ENCODE results near the gene TWF2.
A peak's percentile ranks its signal among the peaks of the same experiment; 100 is the strongest.

The TWF2 gene

GRCh38 chr3:52204337-52205073, 34.5 kb downstream of the TWF2 start:
- Mint-ChIP-seq H3K36me3 (ENCODE audit: low read depth) (peaks cover 88% of the 10 kb centered on the region), H3K27ac (no peak overlapping the region), H3K4me3 (no peak overlapping the region), H3K27me3 (ENCODE audit: low read depth) (no peaks in the 10 kb centered on the region), H3K4me1 (ENCODE audit: low read depth) (peaks cover 37% of the 10 kb centered on the region), H3K9me3 (no peaks in the 10 kb centered on the region)
- peak; percentile 23 for DNase-seq (ENCODE audit: low spot score)

DNA sequence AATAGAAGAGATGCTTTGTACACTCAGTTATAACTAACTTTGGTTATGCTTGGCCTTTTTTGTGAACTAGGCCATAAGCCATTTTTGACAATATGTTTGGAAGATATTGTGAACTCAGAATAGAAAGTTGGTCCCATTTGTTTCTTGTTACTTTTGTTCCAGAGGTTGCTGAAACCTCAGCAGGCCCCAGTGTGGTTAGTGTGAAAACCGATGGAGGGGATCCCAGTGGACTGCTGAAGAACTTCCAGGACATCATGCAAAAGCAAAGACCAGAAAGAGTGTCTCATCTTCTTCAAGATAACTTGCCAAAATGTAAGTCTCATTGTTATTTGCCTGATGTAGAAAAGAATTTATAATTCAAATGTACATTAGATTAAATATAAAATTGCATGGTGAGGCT, 35.3 kb downstream of the TWF2 start:
- Mint-ChIP-seq H3K4me3 (no peak overlapping the region), H3K4me1 (ENCODE audit: low read depth) (peaks cover 44% of the 10 kb centered on the region), H3K27ac (no peak overlapping the region), H3K36me3 (ENCODE audit: low read depth) (peaks cover 89% of the 10 kb centered on the region), H3K9me3 (no peaks in the 10 kb centered on the region), H3K27me3 (ENCODE audit: low read depth) (no peaks in the 10 kb centered on the region)
- no peak for DNase-seq (ENCODE audit: low spot score)

DNA sequence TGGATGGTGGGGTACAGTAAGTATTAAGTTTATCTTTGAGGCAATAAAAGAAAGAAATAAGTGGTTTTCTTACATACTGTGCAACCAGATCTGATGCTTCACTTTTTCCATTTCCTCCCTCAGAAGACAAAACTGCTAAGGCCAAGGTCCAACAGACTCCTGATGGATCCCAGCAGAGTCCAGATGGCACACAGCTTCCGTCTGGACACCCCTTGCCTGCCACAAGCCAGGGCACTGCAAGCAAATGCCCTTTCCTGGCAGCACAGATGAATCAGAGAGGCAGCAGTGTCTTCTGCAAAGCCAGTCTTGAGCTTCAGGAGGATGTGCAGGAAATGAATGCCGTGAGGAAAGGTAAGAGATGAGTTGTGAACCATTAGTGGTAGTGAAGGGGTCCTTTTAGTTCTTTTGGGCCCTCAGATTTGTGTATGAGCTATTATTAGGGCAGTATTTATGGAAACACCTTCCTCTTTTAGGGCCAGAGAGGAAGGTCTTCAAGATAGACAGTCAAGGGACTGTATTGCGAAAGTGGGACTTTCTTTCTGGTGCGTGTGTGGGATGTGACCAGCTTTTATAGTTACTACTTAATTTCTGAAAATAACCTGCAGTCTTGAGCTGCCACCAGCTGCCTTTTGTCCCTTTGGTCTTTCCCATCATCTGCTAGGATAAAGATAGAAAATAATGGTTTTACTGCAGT, 36.4 kb downstream of the TWF2 start:
- Mint-ChIP-seq H3K9me3 (no peaks in the 10 kb centered on the region), H3K27me3 (ENCODE audit: low read depth) (no peaks in the 10 kb centered on the region), H3K4me1 (ENCODE audit: low read depth) (peaks cover 50% of the 10 kb centered on the region), H3K4me3 (no peak overlapping the region), H3K27ac (peak overlapping the region; percentile 56), H3K36me3 (ENCODE audit: low read depth) (peaks cover 80% of the 10 kb centered on the region)
- no peak for DNase-seq (ENCODE audit: low spot score)

DNA sequence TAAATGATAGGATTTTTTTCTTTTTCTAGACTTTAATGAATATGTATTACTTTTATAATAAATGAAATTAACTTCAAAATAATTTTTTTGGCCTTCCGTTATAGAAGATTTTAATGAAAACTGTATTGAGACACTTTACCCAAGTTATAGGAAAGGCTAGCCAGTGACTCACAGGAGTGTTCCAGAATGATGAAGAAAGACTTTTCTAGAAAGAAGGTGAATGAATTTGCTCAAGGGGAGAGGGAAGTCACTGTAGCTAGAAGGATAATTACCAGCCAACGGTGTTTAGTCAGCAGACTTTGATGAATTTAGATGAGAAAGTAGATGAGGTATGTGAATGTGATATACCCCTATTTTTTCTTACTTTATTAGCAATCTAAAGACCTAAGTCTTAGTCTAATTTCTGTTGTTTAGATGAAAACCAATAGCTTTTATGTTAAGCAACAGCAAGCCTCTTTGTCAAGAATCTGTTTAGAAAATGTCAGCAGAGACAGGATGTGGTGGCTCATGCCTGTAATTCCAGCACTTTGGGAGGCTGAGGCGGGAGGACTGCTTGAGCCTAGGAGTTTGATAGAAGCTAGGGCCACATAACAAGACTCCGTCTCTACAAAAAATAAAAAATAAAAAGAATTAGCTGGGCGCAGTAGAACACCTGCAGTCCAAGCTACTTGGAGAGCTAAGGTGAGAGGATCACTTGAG, 37.8 kb downstream of the TWF2 start:
- H3K27ac Mint-ChIP-seq = peak overlapping the region; percentile 16
- no peak for DNase-seq (ENCODE audit: low spot score)
- no peaks in the 10 kb centered on the region for H3K27me3 Mint-ChIP-seq (ENCODE audit: low read depth)
- peaks cover 68% of the 10 kb centered on the region for H3K36me3 Mint-ChIP-seq (ENCODE audit: low read depth)
- peaks cover 58% of the 10 kb centered on the region for H3K4me1 Mint-ChIP-seq (ENCODE audit: low read depth)
- no peaks in the 10 kb centered on the region for H3K9me3 Mint-ChIP-seq
- no peak overlapping the region for H3K4me3 Mint-ChIP-seq

DNA sequence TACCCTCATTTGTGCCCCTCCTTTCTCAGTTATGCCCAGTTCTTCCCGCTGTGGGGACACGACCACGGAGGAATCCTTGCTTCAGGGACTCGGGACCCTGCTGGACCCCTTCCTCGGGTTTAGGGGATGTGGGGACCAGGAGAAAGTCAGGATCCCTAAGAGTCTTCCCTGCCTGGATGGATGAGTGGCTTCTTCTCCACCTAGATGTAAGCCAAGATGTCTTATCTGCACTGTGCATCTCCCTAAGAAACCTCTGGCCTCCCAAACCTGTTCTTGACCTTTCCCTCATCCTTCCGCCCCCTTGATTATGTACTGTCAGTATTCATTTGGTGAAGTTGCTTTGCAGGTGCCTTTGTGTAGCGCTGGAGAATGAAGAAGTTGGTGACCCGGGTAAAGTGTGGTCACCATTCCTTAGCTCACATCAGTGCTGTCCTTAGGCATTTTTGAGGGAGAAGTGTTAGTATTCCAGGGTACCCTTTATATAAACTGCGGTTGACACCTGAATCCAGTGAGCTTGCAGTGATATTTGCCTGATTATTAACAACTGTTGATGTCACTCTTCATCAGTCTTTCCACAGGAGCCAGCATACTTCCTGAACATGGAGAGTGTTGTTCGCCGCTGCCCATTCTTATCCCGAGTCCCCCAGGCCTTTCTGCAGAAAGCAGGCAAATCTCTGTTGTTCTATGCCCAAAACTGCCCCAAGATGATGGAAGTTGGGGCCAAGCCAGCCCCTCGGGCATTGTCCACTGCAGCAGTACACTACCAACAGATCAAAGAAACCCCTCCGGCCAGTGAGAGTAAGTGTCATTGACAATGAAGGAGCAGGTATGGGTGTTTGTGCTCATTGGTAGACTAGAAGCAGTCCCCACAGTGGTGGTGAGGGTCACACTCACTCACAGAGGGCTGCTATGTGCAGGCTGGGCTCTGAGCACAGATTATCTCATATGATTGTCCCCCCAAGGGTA, 40.0 kb downstream of the TWF2 start:
- no peak for DNase-seq (ENCODE audit: low spot score)
- peak overlapping the region; percentile 99 for H3K4me3 Mint-ChIP-seq
- peak overlapping the region; percentile 94 for H3K27ac Mint-ChIP-seq
- H3K27me3 Mint-ChIP-seq (ENCODE audit: low read depth) = no peaks in the 10 kb centered on the region
- H3K9me3 Mint-ChIP-seq = no peaks in the 10 kb centered on the region
- H3K36me3 Mint-ChIP-seq (ENCODE audit: low read depth) = peaks cover 46% of the 10 kb centered on the region
- H3K4me1 Mint-ChIP-seq (ENCODE audit: low read depth) = peaks cover 50% of the 10 kb centered on the region

- Mint-ChIP-seq H3K9me3 (no peaks in the 10 kb centered on the region), H3K4me3 (peak within 1 kb of the TSS; percentile 99), H3K36me3 (ENCODE audit: low read depth) (peaks cover 38% of the 10 kb centered on the region), H3K4me1 (ENCODE audit: low read depth) (peaks cover 50% of the 10 kb centered on the region), H3K27me3 (ENCODE audit: low read depth) (no peaks in the 10 kb centered on the region), H3K27ac (peak within 1 kb of the TSS; percentile 94)
- DNase-seq (ENCODE audit: low spot score) = peak; percentile 97
Measured at GRCh38 chr3:52197842-52198625, 40.9 kb downstream of the TWF2 start, which contains the start of gene ALAS1. Gene ALAS1, plus strand, starts transcription at chr3:52198160. Its CDS starts 1,082 bp downstream, at chr3:52199242.

DNA sequence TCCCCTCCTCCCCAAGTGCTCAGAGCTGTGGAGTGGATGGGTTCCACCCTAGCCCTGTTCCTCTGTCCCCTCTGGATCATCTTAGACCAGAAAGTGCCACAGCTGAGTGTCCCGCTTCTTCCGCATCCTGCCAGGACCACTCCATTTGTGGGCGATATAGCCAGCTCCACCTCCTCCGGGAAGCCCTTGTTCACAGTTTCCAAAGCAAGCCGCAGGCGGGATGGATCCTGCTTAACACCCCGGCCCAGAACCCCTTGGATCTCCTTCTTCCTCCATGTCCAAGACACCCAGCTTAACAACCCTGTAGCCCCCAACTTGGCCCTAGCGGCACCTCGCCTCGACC, 41.5 kb downstream of the TWF2 start:
- H3K4me1 Mint-ChIP-seq (ENCODE audit: low read depth) = peaks cover 45% of the 10 kb centered on the region

GRCh38 chr3:52196977-52197376, 42.0 kb downstream of the TWF2 start:
- H3K27ac Mint-ChIP-seq = peak overlapping the region; percentile 89
- peak overlapping the region; percentile 99 for H3K4me3 Mint-ChIP-seq

More for the DNA sequence above, 41.5 kb downstream of the TWF2 start:
- no peak for DNase-seq (ENCODE audit: low spot score)
- peak overlapping the region; percentile 89 for H3K27ac Mint-ChIP-seq
- peaks cover 34% of the 10 kb centered on the region for H3K36me3 Mint-ChIP-seq (ENCODE audit: low read depth)
- H3K9me3 Mint-ChIP-seq = no peaks in the 10 kb centered on the region
- H3K4me3 Mint-ChIP-seq = peak overlapping the region; percentile 99
- peaks cover 1% of the 10 kb centered on the region for H3K27me3 Mint-ChIP-seq (ENCODE audit: low read depth)

GRCh38 chr3:52195823-52196331, 43.1 kb downstream of the TWF2 start:
- peaks cover 2% of the 10 kb centered on the region for H3K27me3 Mint-ChIP-seq (ENCODE audit: low read depth)
- no peak overlapping the region for H3K4me3 Mint-ChIP-seq
- DNase-seq (ENCODE audit: low spot score) = no peak
- H3K4me1 Mint-ChIP-seq (ENCODE audit: low read depth) = peaks cover 32% of the 10 kb centered on the region
- no peak overlapping the region for H3K27ac Mint-ChIP-seq
- no peaks in the 10 kb centered on the region for H3K9me3 Mint-ChIP-seq
- peaks cover 18% of the 10 kb centered on the region for H3K36me3 Mint-ChIP-seq (ENCODE audit: low read depth)

More at GRCh38 chr3:52196977-52197376, 42.0 kb downstream of the TWF2 start:
- DNase-seq (ENCODE audit: low spot score) = no peak
- Mint-ChIP-seq H3K27me3 (ENCODE audit: low read depth) (peaks cover 2% of the 10 kb centered on the region), H3K9me3 (no peaks in the 10 kb centered on the region), H3K36me3 (ENCODE audit: low read depth) (peaks cover 29% of the 10 kb centered on the region), H3K4me1 (ENCODE audit: low read depth) (peaks cover 43% of the 10 kb centered on the region)

DNA sequence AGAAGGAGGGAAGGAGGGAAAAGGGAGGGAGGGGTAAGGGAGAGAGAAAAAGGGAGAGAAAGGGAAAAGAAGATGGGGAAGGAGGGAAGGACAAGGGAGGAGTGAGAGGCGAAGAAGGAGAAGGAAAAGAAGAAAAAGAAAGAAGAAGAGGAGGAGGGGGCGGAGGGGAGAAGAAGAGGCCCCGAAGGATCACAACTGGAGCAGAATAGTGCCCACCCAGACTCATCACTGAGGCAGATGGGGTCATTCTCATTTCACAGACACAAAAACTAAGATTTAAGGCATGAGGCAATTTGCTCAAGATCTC, 43.7 kb downstream of the TWF2 start:
- no peak overlapping the region for H3K4me3 Mint-ChIP-seq
- peaks cover 29% of the 10 kb centered on the region for H3K4me1 Mint-ChIP-seq (ENCODE audit: low read depth)
- no peak for DNase-seq (ENCODE audit: low spot score)
- peaks cover 2% of the 10 kb centered on the region for H3K27me3 Mint-ChIP-seq (ENCODE audit: low read depth)
- no peak overlapping the region for H3K27ac Mint-ChIP-seq
- H3K9me3 Mint-ChIP-seq = no peaks in the 10 kb centered on the region
- peaks cover 14% of the 10 kb centered on the region for H3K36me3 Mint-ChIP-seq (ENCODE audit: low read depth)

GRCh38 chr3:52194485-52195290, 44.3 kb downstream of the TWF2 start:
- Mint-ChIP-seq H3K4me3 (no peak overlapping the region), H3K27me3 (ENCODE audit: low read depth) (peaks cover 2% of the 10 kb centered on the region), H3K9me3 (no peaks in the 10 kb centered on the region), H3K4me1 (ENCODE audit: low read depth) (peaks cover 31% of the 10 kb centered on the region), H3K36me3 (ENCODE audit: low read depth) (peaks cover 11% of the 10 kb centered on the region), H3K27ac (no peak overlapping the region)
- no peak for DNase-seq (ENCODE audit: low spot score)

DNA sequence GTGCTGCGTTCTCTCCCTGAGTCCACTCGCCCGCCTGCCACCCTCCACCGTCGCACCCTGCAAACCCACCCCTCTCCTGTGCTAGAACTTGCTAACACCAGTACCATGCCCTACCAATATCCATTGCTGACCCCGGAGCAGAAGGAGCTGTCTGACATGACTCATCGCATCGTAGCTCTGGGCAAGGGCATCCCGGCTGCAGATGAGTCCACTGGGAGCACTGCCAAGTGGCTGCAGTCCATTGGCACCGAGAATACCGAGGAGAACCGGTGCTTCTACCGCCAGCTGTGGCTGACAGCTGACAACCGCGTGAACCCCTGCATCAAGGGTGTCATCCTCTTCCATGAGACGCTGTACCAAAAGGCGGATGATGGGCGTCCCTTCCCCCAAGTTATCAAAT, 45.9 kb downstream of the TWF2 start:
- peaks cover 2% of the 10 kb centered on the region for H3K27me3 Mint-ChIP-seq (ENCODE audit: low read depth)
- H3K36me3 Mint-ChIP-seq (ENCODE audit: low read depth) = no peaks in the 10 kb centered on the region
- peaks cover 31% of the 10 kb centered on the region for H3K4me1 Mint-ChIP-seq (ENCODE audit: low read depth)
- H3K27ac Mint-ChIP-seq = no peak overlapping the region
- H3K4me3 Mint-ChIP-seq = no peak overlapping the region
- DNase-seq (ENCODE audit: low spot score) = no peak
- no peaks in the 10 kb centered on the region for H3K9me3 Mint-ChIP-seq

All from T-helper 2 cell treated with Interferon-gamma antibody and Interleukin-4, amounts not matched to agents 5 μg/mL and 100 μg/mL, for 36 hours (primary cell).